Measurements from ENCODE around the gene DEPDC5.
A peak's percentile ranks its signal among the peaks of the same experiment; 100 is the strongest.

DEPDC5 gene

DNA sequence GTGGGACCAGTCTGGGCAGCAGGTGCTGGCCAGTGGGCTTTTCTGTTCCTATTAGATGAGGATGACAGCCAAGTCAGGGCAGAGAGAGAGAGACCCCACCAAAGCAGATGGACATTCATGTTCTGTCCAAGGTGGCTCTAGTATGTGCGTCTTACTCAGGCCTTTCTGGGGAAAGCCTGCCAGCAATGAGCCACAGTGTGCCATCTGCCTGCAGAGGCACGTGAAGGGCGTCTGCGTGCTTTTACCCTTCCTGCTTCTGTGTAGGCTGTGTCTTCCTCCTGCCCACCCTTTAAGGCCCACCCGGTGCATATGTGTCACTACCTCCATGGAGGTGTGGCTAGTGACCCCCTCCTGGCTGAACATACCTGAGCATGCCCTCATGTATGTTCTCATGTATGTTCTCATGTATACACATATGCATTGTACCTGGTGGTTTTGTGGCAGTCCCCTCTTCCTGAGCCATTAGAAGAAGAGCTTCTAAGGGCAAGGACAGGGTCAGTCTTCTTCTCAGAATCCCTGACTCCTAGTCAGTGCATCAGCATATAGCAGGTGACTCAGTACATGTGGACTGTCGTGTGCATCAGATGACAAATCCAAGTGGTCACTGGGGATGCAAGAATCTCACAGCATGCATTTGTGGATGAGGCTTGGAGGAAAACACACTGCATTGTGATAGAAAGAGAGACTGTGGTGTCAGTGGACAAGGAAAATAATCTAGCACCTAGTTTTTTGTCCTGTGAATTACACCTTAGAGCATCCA is 100.1 kb downstream of the DEPDC5 start:
- no peak for DNase-seq

DNA sequence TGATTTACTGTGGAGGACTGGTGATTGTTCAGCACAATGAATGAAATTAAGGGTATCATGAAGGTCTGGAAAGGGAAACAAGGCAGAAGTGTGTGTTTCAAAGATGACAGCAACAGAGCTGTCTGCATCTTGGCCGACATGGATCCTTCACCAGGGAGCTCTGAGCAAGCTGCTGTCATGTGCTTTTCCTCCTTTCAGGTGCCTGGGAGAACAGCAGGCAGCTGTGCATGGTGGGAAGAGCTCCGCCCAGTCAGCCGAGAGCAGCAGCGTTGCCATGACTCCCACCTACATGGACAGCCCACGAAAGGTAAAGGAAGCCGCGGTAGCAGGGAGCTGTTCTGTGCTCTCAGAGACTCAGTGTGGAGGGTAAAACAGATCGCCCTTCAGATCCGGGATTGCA is 103.4 kb downstream of the DEPDC5 start:
- no peak for DNase-seq

DNA sequence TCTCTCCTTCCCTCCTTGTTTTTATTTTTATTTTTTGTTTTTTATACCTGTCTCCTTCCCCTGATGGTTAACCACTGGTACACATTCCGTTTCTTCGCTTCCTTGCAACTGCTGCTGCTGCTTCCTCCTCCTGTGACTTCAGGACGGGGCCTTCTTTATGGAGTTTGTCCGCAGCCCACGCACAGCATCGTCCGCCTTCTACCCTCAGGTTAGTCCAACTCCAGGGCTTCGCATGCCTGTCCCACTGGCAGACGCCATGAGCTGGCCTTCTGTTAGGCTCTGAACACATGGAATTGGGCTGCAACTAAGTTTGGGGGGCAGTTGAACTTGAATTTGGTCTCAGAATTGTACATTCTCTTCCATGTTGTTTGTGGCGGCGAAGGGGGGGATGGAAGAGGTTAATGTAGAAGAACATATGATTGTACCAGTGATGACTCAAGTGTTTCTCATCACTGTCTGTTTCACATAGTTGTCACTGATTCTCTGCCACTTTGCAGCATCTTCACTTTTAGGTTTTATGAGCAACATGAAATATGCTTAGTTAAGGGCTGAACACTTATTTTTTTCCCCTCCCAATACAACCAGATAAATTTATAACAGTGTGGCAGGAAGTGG is 107.5 kb downstream of the DEPDC5 start:
- peak; percentile 54 for DNase-seq

DNA sequence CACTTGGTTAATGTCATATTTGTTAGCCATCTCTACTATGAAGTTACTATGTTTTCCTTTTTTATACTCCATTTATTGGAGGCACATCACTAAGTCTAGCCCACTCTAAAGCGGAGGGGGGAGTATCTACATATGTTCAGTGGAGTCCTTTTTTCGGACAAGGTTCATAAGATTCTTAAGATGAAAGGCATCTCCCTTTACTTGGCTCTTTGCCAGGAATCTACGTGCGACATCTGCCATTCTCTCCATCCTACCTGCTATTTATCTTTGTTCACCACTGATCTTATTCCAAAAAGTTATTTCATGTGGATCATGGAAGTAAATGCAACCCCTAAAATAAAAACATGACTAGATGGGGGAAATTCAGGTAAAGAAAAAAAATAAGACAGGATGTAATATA is 113.1 kb downstream of the DEPDC5 start:
- no peak for DNase-seq

DNA sequence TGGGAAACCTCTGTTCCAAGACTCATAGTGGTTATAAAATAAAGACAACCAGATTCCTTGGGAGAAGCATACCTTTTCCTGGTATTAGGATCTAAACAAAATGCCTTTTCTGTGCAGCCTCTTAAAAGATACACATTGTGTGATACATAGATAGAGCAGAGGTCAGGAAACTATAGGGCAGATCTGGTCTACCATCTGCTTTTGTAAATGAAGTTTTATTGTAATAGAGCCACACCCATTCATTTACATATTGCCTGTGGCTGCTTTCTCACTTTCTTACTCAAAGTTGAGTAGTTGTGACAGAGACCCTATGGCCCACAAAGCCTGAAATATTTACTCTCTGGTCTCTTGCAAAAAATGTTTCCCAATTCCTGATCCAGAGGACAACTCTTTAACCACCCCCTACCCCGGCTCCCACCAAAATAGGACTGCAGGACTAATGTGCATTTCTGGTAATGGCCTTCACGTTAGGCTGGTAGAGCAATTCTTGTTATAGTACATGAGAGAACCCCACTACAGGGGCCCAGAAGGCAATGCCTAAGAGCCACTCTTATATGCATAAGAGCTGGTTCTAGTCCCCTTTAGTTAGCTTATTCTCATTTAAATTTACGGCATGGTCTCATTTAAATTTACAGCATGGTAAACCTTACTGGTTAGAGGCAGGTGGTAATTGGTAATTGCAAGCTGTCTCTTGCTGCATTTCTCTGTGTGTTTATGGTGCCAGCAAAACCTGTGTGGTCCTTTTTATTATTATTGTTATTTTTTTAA is 113.8 kb downstream of the DEPDC5 start:
- DNase-seq = no peak

DNA sequence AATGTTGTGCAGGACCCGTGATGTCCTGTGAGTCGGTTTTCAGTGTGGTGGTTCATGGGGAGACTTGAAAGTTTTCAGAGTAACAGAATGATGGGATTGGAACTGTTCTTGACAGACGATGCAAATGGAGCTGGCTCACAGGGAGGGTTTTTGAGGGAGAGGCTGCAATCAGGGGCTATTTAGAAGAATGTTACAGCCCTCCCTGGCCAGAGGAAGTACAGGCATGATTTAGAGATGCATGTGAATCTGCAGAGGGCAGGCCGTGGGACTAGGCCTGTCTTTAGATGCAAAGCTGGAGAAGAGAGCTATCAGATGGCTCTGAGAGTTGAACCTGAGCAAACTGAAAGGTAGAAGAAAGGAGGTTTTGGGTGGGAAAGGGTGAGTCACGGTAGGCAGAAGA is 115.9 kb downstream of the DEPDC5 start:
- DNase-seq = no peak

DNA sequence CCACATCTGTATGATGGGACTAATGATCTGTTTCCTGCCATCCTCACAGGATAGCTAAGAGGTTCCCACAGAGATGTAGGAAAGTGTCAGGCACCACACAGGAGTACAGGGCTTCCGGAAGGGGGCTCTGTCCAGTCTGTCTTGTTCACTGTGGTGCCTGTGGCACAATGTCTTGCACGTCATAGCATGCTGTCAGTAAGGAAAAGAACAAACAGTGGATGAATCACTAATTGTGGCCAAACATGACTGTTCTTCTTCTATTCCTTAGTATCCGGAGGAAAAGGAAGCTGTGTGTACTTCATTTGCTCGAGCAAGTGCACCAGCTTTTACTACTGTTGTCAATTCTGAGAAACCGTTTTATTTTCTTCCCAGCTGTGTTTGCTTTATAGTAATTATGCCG is 117.1 kb downstream of the DEPDC5 start:
- DNase-seq = no peak

DNA sequence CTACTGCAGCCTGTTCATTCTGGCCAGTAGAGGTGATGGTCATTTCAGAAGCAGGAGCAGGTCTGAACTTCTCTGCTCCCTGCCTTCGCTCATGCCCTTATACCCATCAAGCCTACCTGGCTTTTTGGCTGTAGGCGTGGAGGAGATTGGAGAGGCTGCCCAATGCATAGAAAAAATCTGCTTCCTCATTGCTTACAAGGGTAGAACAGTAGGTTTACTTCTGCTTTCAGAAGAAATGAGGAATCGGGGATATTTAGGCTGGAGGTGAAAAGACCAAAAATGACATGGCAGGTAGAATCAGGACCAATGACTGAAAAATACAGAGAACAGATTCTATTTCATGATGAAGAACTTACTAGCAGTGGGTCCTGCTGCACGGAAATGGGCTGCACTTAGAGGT is 117.7 kb downstream of the DEPDC5 start:
- DNase-seq = no peak

DNA sequence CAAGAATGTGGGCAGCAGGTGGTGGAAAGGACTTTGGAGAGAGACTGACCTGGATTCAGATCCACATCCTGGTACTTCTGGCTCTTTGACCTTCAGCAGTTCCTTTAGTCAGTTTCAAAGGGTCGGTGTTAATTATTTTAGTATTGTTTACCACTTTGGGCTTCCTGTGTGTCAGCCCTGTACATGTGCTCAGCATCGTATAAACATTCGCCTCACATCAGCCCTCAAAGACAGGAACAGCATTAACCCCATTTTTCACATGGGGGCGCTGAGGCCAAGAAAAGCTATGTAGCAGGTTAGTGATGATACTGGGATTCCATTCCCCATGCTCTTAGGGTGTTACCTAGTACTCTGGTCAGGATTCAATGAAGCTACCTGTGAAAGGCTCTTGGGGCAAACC is 118.4 kb downstream of the DEPDC5 start:
- no peak for DNase-seq

DNA sequence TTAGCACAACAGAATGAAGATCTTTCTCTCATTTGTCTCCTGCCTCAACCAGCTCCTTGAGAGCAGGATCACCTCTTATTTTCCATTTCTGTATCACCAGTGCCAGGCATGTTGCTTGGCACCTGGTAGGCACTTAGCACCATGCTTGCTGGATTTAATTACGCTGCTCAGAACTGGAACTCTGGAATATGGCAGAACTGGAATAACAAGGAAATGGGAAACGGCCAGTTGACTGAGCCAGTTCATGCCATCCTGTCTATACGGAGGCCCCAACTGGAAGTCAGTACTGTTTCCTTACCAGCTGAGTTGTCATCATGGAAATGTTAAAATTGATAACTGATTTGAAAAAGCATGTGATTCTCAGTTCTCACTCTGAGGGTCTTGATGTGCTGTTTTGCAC is 121.0 kb downstream of the DEPDC5 start:
- DNase-seq = no peak

DNA sequence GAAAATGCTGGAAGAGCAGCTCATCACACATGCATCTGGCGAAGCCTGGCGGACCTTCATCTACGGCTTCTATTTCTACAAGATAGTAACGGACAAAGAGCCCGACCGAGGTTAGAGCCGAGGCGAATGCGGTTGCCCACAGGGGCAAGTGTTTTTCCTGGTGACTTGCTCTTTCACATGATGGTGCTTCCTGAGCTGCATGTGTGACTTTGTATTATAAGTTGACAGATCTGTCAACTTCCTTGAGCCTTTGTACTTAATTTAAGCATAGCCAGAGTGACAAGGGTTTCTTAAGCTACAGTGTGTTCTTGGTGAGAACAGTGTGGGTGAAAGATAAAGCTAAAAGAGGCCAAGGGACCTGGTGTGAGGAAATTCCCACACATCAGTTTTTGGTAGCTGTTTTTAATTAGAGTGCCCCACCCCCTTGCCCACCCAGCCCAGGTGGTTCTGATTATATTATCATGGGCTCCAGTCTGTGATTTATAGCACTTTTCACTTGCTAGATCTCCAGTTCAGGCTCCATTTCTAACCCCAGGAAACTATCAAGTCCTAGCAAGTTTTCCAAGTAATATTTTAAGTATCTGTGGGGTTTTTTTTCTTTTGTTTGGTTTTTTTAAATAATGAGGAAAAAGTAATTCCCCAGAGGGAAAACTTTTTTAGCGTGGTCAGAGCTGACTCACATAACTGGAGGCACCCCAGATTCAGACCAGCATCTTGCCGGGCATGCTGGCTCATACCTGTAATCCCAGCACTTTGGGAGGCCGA is 122.5 kb downstream of the DEPDC5 start:
- no peak for DNase-seq

DNA sequence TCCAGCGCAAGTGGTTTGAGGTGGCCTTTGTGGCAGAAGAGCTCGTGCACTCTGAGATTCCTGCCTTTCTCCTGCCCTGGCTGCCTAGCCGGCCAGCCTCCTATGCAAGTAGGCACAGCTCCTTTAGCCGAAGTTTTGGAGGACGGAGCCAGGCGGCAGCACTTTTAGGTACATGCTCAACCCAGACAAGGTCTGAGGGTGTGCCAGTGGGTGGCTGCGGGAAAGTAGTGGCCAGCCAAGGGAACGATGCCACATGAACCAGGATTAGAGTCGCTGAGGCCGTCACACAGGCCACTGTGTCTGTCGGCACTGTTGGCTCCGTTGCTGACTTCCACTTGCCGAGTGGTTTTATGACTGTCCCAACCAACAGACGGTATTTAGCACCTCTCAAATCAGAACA is 125.8 kb downstream of the DEPDC5 start:
- DNase-seq = no peak

DNA sequence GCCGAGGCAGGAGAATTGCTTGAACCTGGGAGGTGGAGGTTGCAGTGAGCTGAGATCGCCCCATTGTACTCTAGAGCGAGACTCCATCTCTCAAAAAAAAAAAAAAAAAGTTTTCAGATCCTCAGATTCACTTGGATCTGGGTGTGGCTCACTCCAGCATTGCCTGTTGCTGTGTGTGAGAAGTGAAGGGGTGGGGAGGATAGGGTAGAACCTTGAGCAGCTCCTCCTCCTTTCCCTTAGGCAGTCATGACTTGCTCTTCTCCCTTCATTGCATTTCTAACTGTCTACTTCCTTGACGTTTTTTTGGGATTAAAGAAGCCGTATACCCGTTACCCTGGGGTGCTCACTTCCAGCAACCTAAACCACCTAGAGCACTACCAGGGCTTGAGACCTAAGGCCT is 127.4 kb downstream of the DEPDC5 start:
- no peak for DNase-seq

DNA sequence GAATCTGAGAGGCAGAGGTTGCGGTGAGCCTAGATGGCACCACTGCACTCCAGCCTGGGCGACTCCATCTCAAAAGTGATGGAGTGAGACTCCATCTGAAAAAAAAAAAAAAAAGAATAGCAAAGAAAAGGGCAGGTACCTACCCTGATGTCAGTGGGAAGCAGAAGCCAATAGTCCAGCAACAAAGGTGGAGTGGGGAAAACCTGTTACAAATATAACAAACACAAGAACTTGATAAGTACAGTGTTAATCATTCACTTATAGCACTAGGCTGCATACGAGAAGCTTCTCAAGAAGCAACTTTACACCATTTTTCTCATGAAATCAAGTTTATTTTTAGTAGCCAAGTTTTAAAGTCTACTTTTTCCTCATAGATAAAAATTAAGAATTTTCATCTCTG is 128.0 kb downstream of the DEPDC5 start:
- DNase-seq = no peak

DNA sequence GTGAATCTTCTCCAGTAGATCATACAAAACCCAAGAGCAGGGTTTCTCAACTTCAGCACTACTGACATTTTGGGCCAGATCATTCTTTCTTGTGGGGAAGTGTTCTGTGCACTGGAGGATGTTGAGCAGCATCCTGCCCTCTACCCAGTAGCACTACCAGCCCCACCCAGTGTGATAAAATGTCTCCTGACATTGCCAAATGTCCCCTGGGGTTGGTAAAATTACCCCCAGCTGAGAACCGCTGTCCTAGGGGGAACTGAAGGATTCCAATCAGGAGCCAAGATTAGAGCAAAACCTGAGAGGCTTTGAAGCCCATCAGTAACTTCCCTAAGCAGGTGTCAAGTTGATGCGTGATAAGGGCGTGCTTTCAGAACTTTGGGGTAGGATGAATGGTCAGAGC is 129.2 kb downstream of the DEPDC5 start:
- no peak for DNase-seq

DNA sequence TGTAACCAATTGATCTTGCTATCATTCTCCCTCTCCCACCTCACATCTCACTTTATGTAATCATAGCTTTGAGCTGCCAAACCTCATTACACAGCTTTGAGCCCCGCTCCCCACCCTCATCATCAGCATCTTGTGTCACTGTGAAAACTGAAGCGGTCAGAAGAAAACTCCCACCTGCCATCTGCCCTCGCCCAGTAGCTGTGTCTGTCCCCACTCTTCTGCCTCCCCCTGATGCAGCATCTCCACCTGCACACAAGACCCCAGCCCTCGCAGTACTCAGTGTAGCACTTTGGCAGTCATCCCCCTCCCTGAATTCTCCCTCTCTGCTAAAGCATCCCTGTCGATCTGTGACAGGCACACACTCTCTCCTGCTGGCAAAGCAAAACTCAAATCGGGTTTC is 130.2 kb downstream of the DEPDC5 start:
- no peak for DNase-seq

DNA sequence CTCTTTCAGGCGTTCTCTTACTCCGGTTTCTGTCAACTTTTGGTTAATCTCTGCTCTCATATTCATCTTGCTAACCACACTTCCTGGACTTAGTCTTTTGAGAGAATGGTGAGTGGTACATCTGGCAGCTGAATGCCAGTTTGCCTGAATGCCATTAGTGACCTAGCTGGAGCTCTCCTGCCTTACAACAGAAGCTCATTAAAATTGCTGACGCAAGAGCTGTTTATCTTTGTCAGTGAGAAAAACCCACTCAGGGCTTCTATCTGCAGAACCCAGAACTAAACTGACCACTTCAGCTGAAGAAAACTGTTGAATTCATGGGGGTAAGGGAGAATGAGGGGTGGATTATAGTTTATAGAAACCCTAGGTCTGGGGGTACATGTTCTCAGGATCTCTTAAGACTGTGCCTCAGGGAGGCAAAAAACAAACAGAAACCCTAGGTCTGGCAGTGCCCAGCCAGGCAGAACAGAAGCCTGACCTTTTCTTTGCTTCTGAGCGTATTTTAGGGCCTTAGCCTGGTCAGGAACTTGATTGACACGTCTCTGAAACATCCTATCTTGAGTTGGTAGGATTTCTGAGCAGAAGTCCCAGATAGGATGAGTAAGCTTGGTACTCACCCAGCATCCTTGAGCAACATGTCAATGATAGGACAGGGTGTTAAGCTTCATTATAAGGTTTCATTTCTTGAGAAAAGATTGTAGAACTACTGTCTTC is 137.7 kb downstream of the DEPDC5 start:
- DNase-seq = no peak

DNA sequence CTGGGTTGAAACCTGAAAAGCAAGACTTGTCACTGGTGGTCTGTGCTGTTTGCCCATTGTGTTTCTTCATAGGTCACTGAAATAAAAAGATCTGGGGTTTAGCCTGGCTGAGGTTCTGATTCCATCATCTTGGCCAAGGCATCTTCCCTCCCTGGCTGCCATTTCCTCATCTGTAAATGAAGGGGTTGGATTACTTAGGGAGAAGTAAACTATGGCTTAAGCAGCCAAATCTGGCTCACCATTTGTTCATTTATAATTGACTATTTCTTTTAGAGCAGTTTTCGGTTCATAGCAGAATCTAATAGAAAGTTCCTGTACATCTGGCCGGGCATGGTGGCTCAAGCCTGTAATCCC is 138.2 kb downstream of the DEPDC5 start:
- DNase-seq = no peak

DNA sequence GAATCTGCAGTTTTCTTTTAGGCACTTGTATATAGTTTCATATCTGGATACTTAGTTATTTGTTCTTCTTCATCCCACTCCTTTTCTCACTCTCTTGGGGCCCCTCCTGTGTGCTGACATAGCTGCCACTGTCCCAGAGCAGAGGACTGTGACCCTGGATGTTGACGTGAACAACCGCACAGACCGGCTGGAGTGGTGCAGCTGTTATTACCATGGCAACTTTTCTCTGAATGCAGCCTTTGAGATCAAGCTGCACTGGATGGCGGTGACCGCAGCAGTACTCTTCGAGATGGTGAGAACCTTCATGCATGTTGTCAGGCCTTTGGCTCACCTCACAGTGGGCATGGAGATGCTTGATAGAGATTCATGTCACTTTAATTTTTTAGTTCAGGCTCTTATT is 139.6 kb downstream of the DEPDC5 start:
- no peak for DNase-seq

DNA sequence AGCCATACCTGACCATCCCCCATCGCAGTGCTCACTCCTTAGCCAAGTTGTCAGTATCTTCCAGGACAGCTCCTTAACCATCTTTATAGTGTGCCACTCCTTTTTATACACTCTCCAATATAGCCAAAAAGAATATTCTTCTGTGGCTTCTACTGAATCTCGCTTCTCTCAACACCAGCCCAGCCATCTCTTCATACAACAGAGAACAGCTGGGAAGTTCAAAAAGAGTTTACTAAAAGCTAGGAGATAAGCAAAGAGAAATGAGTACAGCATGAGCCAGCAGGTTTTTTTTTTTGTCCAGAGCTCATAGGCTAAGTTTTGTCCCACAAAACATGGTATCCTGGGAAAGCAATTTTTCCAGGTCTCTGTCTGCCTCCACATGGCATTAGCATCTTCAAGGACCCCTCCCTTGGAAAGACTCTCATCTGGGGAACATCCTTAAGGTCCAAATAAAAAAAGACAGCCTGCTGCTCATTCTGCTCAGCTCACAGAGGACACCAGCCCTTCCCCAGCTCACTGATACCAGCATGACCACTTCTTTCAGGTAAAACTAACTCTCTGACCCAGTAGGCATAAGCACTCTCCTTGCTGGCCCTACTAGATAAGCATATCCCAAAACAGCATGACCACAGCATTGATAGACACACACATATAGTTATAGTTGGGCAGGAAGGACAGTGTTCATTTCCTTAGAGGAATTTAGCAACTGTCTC is 141.7 kb downstream of the DEPDC5 start:
- no peak for DNase-seq

DNA sequence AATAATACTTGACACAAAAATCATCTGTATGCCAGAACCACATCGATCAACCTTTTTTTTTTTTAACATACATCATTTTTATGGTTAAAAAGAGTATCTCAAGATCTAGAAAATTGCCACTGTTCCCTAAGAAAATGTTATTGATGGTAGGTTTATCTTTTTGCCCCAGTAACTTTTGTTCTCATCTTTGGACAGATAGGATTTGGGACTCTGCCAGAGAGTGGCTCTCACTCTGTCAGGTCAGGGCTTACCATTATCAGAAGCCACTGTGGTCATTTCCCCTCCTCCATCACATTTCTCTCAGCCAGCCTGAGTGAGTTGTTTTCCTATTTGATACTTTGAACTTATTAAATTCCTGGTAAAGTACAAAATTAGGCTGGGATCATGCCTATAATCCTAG is 142.7 kb downstream of the DEPDC5 start:
- no peak for DNase-seq

Data from stimulated activated CD8-positive, alpha-beta memory T cell treated with anti-CD3 and anti-CD28 coated beads, Interleukin-4, amount 100 ng/mL, for 48 hours (primary cell).